IgD-negative memory B cell (primary cell): ENCODE measurements around the gene EYA2. TPM values are rescaled to one million over a fixed set of nuclear protein-coding genes. Genes with fewer than 3 reads are reported as not detected.
"Not testable (repeated sequence)": the region's sequence is repeated elsewhere in the genome, so short reads cannot be mapped to it uniquely, and the experiment has no call there.

Experiments
- H3K27ac Mint-ChIP-seq, 3 donors: one replicate each; pipeline ENCODE4 v1.8.0; 2020 to 2022; ENCODE audit warnings: mild to moderate bottlenecking in 3 of 3, mixed read lengths in 3 of 3, moderate library complexity in 1 of 3
- H3K27me3 Mint-ChIP-seq: one replicate; pipeline ENCODE4 v1.8.0; 2021; ENCODE audit warnings: mixed read lengths
- H3K36me3 Mint-ChIP-seq: one replicate; pipeline ENCODE4 v1.8.0; 2020; ENCODE audit warnings: mild to moderate bottlenecking, mixed read lengths
- H3K4me1 Mint-ChIP-seq, 3 donors: one replicate each; pipeline ENCODE4 v1.8.0; 2020 to 2022; ENCODE audit warnings: mixed read lengths in 3 of 3, mild to moderate bottlenecking in 1 of 3
- H3K4me3 Mint-ChIP-seq, 4 donors: one replicate each; pipeline ENCODE4 v1.8.0; 2020 to 2022; ENCODE audit warnings: mild to moderate bottlenecking in 4 of 4, mixed read lengths in 4 of 4, moderate library complexity in 3 of 4
- H3K9me3 Mint-ChIP-seq, 3 donors: one replicate each; pipeline ENCODE4 v1.8.0; 2020 to 2021; ENCODE audit warnings: mixed read lengths in 3 of 3, mild to moderate bottlenecking in 1 of 3
- polyA plus RNA-seq: library from polyadenylated mRNA; unstranded; fragments of 300-500 nt; fragmentation: Illumina TruSeq; gene quantifications from one replicate; pipeline ENCODE4 v1.2.3, GENCODE V29; 2021

Gene EYA2
- polyA plus RNA-seq, 1 donor from 2014 or later, result 0.11 TPM

DNA sequence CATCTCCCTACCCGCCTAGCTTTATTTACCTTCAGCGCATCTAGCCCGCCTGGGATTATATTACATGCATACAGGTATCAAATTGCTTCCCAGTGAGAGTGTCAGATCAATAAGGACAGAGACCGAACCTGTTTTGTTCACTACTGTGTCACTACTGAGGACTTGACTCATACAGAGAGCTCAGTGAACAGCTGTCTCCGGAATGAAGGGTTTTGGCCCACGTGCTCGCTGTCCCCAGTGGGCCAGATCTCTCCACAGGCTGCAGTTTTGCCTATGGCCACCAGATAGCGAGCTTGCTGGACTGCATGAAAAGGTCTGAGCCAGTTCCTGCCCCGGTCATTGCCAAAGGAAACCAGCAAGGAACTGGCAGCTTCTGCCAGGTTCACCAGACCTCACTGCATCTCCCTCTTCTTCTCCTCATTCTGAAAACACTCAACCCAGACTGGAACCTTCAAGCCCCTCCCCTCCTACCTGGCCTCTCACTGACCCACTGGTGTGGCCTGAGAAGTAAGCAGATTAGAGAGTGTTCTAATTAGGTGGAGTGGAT is 311.0 kb downstream of the EYA2 start:
- Mint-ChIP-seq H3K27me3 (no peaks in the 10 kb centered on the region), H3K27ac (no peak overlapping the region), H3K36me3 (peaks cover 5% of the 10 kb centered on the region), H3K4me1 (peaks cover 0 to 7% (median 6%) of the 10 kb centered on the region in 3 donors), H3K4me3 (no peak overlapping the region), H3K9me3 (no peaks in the 10 kb centered on the region)

DNA sequence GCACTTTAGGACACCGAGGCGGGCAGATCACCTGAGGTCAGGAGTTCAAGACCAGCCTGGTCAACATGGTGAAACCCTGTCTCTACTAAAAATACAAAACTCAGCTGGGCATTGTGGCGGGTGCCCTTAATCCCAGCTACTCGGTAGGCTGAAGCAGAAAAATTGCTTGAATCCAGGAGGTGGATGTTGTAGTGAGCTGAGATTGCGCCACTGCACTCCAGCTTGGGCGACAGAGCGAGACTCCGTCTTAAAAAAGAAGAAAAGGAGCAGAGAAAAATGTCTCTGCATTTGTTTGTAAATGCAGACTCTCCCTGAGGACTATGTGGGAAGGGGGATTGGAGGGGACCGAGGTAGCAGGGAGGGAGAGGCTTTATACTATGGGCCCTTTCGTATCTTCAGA is 311.9 kb downstream of the EYA2 start:
- not testable (repeated sequence) for H3K36me3 Mint-ChIP-seq, H3K4me1 Mint-ChIP-seq, H3K27ac Mint-ChIP-seq, H3K9me3 Mint-ChIP-seq, H3K27me3 Mint-ChIP-seq, H3K4me3 Mint-ChIP-seq

GRCh38 chr20:47206962-47207641 is 312.5 kb downstream of the EYA2 start:
- peaks cover 0 to 7% (median 6%) of the 10 kb centered on the region in 3 donors for H3K4me1 Mint-ChIP-seq
- H3K36me3 Mint-ChIP-seq, result peaks cover 5% of the 10 kb centered on the region
- H3K9me3 Mint-ChIP-seq, result no peaks in the 10 kb centered on the region
- H3K4me3 Mint-ChIP-seq, result no peak overlapping the region
- H3K27me3 Mint-ChIP-seq, result no peaks in the 10 kb centered on the region
- no peak overlapping the region for H3K27ac Mint-ChIP-seq

- Mint-ChIP-seq H3K4me1 (peaks cover 0 to 6% (median 5%) of the 10 kb centered on the region in 3 donors), H3K9me3 (no peaks in the 10 kb centered on the region), H3K4me3 (no peak overlapping the region), H3K36me3 (peaks cover 5% of the 10 kb centered on the region), H3K27me3 (no peaks in the 10 kb centered on the region), H3K27ac (no peak overlapping the region)
Observed at GRCh38 chr20:47208534-47209174, 314.0 kb downstream of the EYA2 start.

DNA sequence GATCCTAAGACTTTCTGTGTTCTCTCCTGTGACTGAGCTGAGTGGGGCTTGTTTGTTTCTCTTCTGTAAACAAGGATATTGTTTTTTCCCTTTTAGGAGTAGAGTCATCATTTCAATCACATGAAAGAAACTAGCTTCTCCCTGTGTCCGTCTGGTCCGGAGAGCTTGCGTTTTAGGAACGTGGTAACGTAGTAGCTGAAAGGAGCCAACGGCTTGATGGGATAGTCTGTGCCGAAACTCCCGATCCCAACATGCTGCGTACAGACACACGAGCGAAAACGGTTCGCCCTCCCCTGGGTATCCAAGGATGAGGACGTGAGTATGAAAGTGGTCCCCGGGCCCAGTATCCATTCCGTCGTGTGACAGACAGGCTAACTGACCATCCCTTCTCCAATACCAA is 315.3 kb downstream of the EYA2 start:
- Mint-ChIP-seq H3K4me1 (peaks cover 0 to 6% (median 5%) of the 10 kb centered on the region in 3 donors), H3K36me3 (peaks cover 5% of the 10 kb centered on the region), H3K27ac (peak overlapping the region in 1 of 3 donors; percentile 7), H3K9me3 (no peaks in the 10 kb centered on the region), H3K4me3 (peak overlapping the region in 1 of 4 donors; percentile 5), H3K27me3 (no peaks in the 10 kb centered on the region)

- Mint-ChIP-seq H3K4me1 (peaks cover 0 to 5% (median 4%) of the 10 kb centered on the region in 3 donors), H3K36me3 (peaks cover 5% of the 10 kb centered on the region), H3K27me3 (no peaks in the 10 kb centered on the region), H3K27ac (no peak overlapping the region), H3K4me3 (no peak overlapping the region), H3K9me3 (no peaks in the 10 kb centered on the region)
Observed at GRCh38 chr20:47210470-47210869, 315.8 kb downstream of the EYA2 start.

- Mint-ChIP-seq H3K27me3 (no peaks in the 10 kb centered on the region), H3K27ac (no peak overlapping the region), H3K4me3 (no peak overlapping the region), H3K9me3 (no peaks in the 10 kb centered on the region), H3K36me3 (peaks cover 3% of the 10 kb centered on the region), H3K4me1 (peaks cover 0 to 3% (median 2%) of the 10 kb centered on the region in 3 donors)
Observed at GRCh38 chr20:47211036-47211435, 316.4 kb downstream of the EYA2 start.

GRCh38 chr20:47212606-47213207 is 318.1 kb downstream of the EYA2 start:
- no peak overlapping the region for H3K27ac Mint-ChIP-seq
- peaks cover 0 to 3% (median 0%) of the 10 kb centered on the region in 3 donors for H3K4me1 Mint-ChIP-seq
- peaks cover 3% of the 10 kb centered on the region for H3K36me3 Mint-ChIP-seq
- H3K9me3 Mint-ChIP-seq, result no peaks in the 10 kb centered on the region
- no peaks in the 10 kb centered on the region for H3K27me3 Mint-ChIP-seq
- no peak overlapping the region for H3K4me3 Mint-ChIP-seq

DNA sequence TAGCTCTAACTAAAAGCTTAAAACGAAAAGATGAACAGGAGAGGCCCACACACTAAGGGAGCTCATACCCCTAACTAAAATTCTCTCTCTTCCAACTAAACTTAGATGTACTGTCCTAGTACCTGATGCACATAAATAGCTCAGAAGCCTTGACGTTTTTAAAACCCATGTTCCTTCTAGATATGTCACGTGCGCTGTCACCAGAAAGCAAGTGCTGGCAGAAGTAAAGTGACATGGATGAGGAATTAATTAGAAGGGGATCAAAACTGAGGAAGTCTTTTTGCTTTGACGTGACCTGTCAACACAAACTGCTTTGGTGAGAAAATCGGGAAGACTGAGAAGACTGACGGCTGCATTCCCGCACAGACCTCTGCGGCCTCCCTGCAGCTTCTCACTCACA is 319.3 kb downstream of the EYA2 start:
- Mint-ChIP-seq H3K27me3 (no peaks in the 10 kb centered on the region), H3K27ac (no peak overlapping the region), H3K4me3 (no peak overlapping the region), H3K9me3 (no peaks in the 10 kb centered on the region), H3K4me1 (peaks cover 0 to 3% (median 0%) of the 10 kb centered on the region in 3 donors), H3K36me3 (peaks cover 3% of the 10 kb centered on the region)

- Mint-ChIP-seq H3K4me1 (peaks cover 0 to 4% (median 3%) of the 10 kb centered on the region in 3 donors), H3K4me3 (no peak overlapping the region), H3K27me3 (no peaks in the 10 kb centered on the region), H3K9me3 (no peaks in the 10 kb centered on the region), H3K36me3 (no peaks in the 10 kb centered on the region), H3K27ac (no peak overlapping the region)
Observed at GRCh38 chr20:47215653-47216397, 321.2 kb downstream of the EYA2 start.

- peaks cover 5 to 6% (median 5%) of the 10 kb centered on the region in 3 donors for H3K4me1 Mint-ChIP-seq
- H3K27ac Mint-ChIP-seq, result no peak overlapping the region
- no peaks in the 10 kb centered on the region for H3K27me3 Mint-ChIP-seq
- H3K9me3 Mint-ChIP-seq, result no peaks in the 10 kb centered on the region
- H3K4me3 Mint-ChIP-seq, result no peak overlapping the region
- H3K36me3 Mint-ChIP-seq, result peaks cover 2% of the 10 kb centered on the region
Observed at GRCh38 chr20:47216819-47217410, 322.3 kb downstream of the EYA2 start.

GRCh38 chr20:47217482-47218446 is 323.1 kb downstream of the EYA2 start:
- Mint-ChIP-seq H3K4me3 (no peak overlapping the region), H3K9me3 (no peaks in the 10 kb centered on the region), H3K27ac (peak overlapping the region in 1 of 3 donors; percentile 44), H3K36me3 (peaks cover 3% of the 10 kb centered on the region), H3K4me1 (peaks cover 5 to 6% (median 5%) of the 10 kb centered on the region in 3 donors), H3K27me3 (no peaks in the 10 kb centered on the region)

DNA sequence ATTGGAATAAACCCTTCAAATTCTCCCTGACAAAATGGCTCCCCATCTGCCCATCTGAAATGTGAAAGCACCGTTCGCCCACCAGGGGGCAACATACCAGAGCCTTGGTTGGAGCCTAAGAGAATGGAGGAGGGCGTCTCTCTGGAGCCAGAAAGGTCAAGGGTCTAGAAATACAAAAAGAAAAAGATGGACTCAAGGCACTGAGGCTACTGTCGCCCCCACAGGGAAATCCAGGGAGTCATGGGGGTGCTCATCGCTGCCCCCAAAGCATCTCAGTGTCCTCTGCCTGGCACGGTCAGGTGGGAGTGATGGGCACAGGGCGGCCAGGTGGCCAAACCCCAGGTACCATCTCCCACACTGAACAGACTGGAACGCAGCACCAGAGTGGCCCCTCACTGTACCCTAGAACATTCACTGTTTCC is 325.5 kb downstream of the EYA2 start:
- H3K4me3 Mint-ChIP-seq, result no peak overlapping the region
- H3K36me3 Mint-ChIP-seq, result peaks cover 3% of the 10 kb centered on the region
- H3K4me1 Mint-ChIP-seq, result peaks cover 6 to 12% (median 9%) of the 10 kb centered on the region in 3 donors
- H3K27me3 Mint-ChIP-seq, result no peaks in the 10 kb centered on the region
- no peaks in the 10 kb centered on the region for H3K9me3 Mint-ChIP-seq
- peak overlapping the region in 1 of 3 donors; percentile 2 for H3K27ac Mint-ChIP-seq
